Peyer's patch (tissue), 4 donors: ENCODE measurements around the gene PDE4D. TPM values are rescaled to one million over a fixed set of nuclear protein-coding genes. Genes with fewer than 3 reads are reported as not detected.

Source experiments
- DNase-seq, 3 donors: peaks; one replicate each; pipeline ENCODE4 v3.0.0-alpha.2; 2017 to 2019
- H3K27ac ChIP-seq, 4 donors: fragments of 200-600 bp; sonication (generic); one replicate each; pipeline ENCODE4 v1.5.1; 2016 to 2019
- H3K27me3 ChIP-seq, 2 donors: fragments of 200-600 bp; sonication (generic); one replicate each; pipeline ENCODE4 v1.5.1; 2019
- H3K36me3 ChIP-seq, 3 donors: fragments of 200-600 bp; sonication (generic); one replicate each; pipeline ENCODE4 v1.5.1; 2016 to 2019
- H3K4me1 ChIP-seq, 4 donors: fragments of 200-600 bp; sonication (generic); one replicate each; pipeline ENCODE4 v1.5.1; 2016 to 2019
- H3K4me3 ChIP-seq, 4 donors: fragments of 200-600 bp; sonication (generic); 1 replicate in 3 of 4; 2 replicates in 1 of 4; pipeline ENCODE4 v1.5.1; 2016 to 2019; ENCODE audit warnings: mild to moderate bottlenecking in 1 of 4
- H3K9me3 ChIP-seq, 4 donors: fragments of 200-600 bp; sonication (generic); one replicate each; pipeline ENCODE4 v1.5.1; 2016 to 2019; ENCODE audit warnings: mild to moderate bottlenecking in 1 of 4
- CTCF ChIP-seq, 6 experiments: fragments of 450-650 bp in 4 of 6; fragments of 200-600 bp in 2 of 6; sonication (generic) in 1 of 6; IDR thresholded peaks; one replicate each; pipeline ENCODE4 v1.5.1; 2017 to 2019; ENCODE audit warnings: antibody characterized with exemption in 6 of 6, mild to moderate bottlenecking in 3 of 6, moderate library complexity in 1 of 6
- POLR2A ChIP-seq, 2 donors: fragments of 450-650 bp; IDR thresholded peaks; one replicate each; pipeline ENCODE4 v1.5.1; 2017; ENCODE audit warnings: antibody characterized with exemption in 2 of 2, mild to moderate bottlenecking in 2 of 2, moderate library complexity in 2 of 2
- total RNA-seq, 4 donors: library from RNA; depleted of rRNA; stranded (reverse); fragments of >200 nt; gene quantifications; one replicate each; pipeline ENCODE4 v1.1.0, GENCODE V29; 2016

The PDE4D gene
- total RNA-seq, 4 donors from 2014 or later, result 19.8 to 89.1 (median 43.9) TPM

GRCh38 chr5:59769832-59770231 lies 123.7 kb downstream of the PDE4D start:
- no peak overlapping the region for H3K4me3 ChIP-seq
- no peak for TF ChIP-seq CTCF (IDR thresholded peaks at IDR 0.05)
- no peak for TF ChIP-seq POLR2A (IDR thresholded peaks at IDR 0.05)
- no peaks in the 10 kb centered on the region for H3K27me3 ChIP-seq
- no peak for DNase-seq
- H3K9me3 ChIP-seq, result no peaks in the 10 kb centered on the region
- H3K36me3 ChIP-seq, result no peaks in the 10 kb centered on the region
- no peaks in the 10 kb centered on the region for H3K4me1 ChIP-seq
- no peak overlapping the region for H3K27ac ChIP-seq

GRCh38 chr5:59769041-59769360 lies 124.5 kb downstream of the PDE4D start:
- Histone ChIP-seq H3K9me3 (no peaks in the 10 kb centered on the region), H3K4me1 (no peaks in the 10 kb centered on the region), H3K27me3 (no peaks in the 10 kb centered on the region), H3K27ac (peak overlapping the region in 3 of 4 donors; percentile 61 to 76 (median 73)), H3K36me3 (no peaks in the 10 kb centered on the region), H3K4me3 (peak overlapping the region; percentile 37 to 72 (median 54))
- TF ChIP-seq POLR2A (IDR thresholded peaks at IDR 0.05), result no peak
- no peak for TF ChIP-seq CTCF (IDR thresholded peaks at IDR 0.05)
- no peak for DNase-seq

- no peaks in the 10 kb centered on the region for H3K36me3 ChIP-seq
- H3K27me3 ChIP-seq, result no peaks in the 10 kb centered on the region
- H3K4me1 ChIP-seq, result no peaks in the 10 kb centered on the region
- H3K9me3 ChIP-seq, result no peaks in the 10 kb centered on the region
- peak overlapping the region; percentile 57 to 76 (median 67) for H3K27ac ChIP-seq
- peak overlapping the region; percentile 37 to 72 (median 54) for H3K4me3 ChIP-seq
- DNase-seq, result peak; percentile 50 to 80 (median 69)
- TF ChIP-seq POLR2A (IDR thresholded peaks at IDR 0.05) (no peak), CTCF (IDR thresholded peaks at IDR 0.05) (no peak)
Measured at GRCh38 chr5:59768152-59769040, 125.1 kb downstream of the PDE4D start.

- H3K36me3 ChIP-seq, result no peaks in the 10 kb centered on the region
- peak overlapping the region; percentile 37 to 72 (median 54) for H3K4me3 ChIP-seq
- TF ChIP-seq CTCF (IDR thresholded peaks at IDR 0.05) (no peak), POLR2A (IDR thresholded peaks at IDR 0.05) (no peak)
- peak overlapping the region; percentile 57 to 76 (median 67) for H3K27ac ChIP-seq
- H3K27me3 ChIP-seq, result no peaks in the 10 kb centered on the region
- DNase-seq, result no peak
- no peaks in the 10 kb centered on the region for H3K4me1 ChIP-seq
- H3K9me3 ChIP-seq, result no peaks in the 10 kb centered on the region
Measured at GRCh38 chr5:59767681-59768151, 125.8 kb downstream of the PDE4D start.

- Histone ChIP-seq H3K4me1 (no peaks in the 10 kb centered on the region), H3K27ac (peak overlapping the region in 1 of 4 donors; percentile 61), H3K4me3 (peak overlapping the region in 3 of 4 donors; percentile 37 to 72 (median 67)), H3K9me3 (no peaks in the 10 kb centered on the region), H3K36me3 (no peaks in the 10 kb centered on the region), H3K27me3 (no peaks in the 10 kb centered on the region)
- no peak for DNase-seq
- no peak for TF ChIP-seq POLR2A (IDR thresholded peaks at IDR 0.05)
- TF ChIP-seq CTCF (IDR thresholded peaks at IDR 0.05), result no peak
Measured at GRCh38 chr5:59767211-59767605, 126.3 kb downstream of the PDE4D start.
